Ovary (tissue), 3 donors: ENCODE measurements around the gene MT3.

ENCODE experiments used
- EP300 ChIP-seq: sonication (generic); formaldehyde crosslinking; IDR thresholded peaks from one replicate; pipeline ENCODE4 v1.6.1; 2017; ENCODE audit warnings: antibody characterized with exemption
- POLR2A ChIP-seq: fragments of 450-650 bp; IDR thresholded peaks from one replicate; pipeline ENCODE4 v1.6.1; 2017; ENCODE audit warnings: antibody characterized with exemption, mild to moderate bottlenecking, moderate library complexity
- TF ChIP-seq, protein P1 (sequence below), 3 donors: fragments of 450-650 bp in 2 of 3; fragments of 200-600 bp in 1 of 3; IDR thresholded peaks; one replicate each; pipeline versions ENCODE4 v1.5.1 to v1.8.0; 2016 to 2022; ENCODE audit warnings: antibody characterized with exemption in 3 of 3, mild to moderate bottlenecking in 1 of 3
- donor health status: DM: no; HTN: no; CAD: no.

DNA sequence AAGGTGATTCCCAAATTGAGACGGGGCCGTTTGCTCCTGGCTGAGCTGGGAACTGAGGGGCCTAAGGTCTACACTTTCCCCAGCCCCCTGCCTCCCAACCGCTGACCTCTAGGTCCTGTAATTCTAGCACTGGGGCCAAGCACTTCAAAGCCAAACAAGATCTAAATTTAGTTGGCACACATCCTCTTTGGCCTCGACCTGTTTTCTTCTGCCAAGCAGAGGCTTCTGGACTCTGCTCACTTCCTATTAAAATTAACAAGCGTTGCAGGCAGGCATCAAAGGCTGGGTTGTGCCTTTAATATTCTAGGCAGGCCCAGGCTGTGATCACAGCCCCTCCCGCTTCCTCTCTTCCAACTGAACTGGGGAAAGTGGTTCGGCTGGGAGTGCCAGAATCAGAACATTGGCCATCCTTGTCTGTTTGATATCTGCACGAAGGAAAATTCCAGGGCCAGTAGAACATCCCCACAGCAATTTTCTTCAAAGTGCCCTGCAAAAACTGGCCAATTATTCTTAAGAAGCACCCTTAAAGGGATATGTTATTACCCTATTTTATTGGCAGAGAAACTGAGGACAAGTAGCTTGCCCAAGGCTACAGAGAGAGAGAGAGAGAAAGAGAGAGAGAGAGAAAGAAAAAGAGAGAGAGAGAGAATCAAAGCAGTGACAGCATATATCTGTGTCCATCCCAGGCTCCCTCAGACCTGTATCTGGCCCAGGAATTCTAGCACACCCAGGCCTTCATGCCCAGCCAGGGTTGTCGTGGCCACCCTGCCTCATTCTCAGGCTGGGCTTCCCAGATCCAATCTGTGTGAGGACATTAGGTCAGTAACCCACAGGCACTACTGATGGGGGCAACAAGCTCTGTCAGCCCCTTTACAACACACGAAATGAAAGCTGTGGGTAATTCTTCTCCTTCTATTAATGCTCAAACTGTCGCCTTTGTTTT, 37.3 kb upstream of the MT3 start:
- TF ChIP-seq, protein P1, sequence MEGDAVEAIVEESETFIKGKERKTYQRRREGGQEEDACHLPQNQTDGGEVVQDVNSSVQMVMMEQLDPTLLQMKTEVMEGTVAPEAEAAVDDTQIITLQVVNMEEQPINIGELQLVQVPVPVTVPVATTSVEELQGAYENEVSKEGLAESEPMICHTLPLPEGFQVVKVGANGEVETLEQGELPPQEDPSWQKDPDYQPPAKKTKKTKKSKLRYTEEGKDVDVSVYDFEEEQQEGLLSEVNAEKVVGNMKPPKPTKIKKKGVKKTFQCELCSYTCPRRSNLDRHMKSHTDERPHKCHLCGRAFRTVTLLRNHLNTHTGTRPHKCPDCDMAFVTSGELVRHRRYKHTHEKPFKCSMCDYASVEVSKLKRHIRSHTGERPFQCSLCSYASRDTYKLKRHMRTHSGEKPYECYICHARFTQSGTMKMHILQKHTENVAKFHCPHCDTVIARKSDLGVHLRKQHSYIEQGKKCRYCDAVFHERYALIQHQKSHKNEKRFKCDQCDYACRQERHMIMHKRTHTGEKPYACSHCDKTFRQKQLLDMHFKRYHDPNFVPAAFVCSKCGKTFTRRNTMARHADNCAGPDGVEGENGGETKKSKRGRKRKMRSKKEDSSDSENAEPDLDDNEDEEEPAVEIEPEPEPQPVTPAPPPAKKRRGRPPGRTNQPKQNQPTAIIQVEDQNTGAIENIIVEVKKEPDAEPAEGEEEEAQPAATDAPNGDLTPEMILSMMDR (IDR thresholded peaks at IDR 0.05) = no peak
- no peak for TF ChIP-seq POLR2A
- no peak for TF ChIP-seq EP300
